Kidney (tissue), 14 donors: ENCODE data around the gene ARHGAP26. TPM values are rescaled to one million over a fixed set of nuclear protein-coding genes. Genes with fewer than 3 reads are reported as not detected.

Experiments used
- DNase-seq, 5 donors: peaks; one replicate each; pipeline ENCODE4 v3.0.0-alpha.2; 2013 to 2020
- FAIRE-seq: peaks from 2 replicates; lab custom pipeline; 2012; peaks lifted over from hg19 to GRCh38; lab: Jason Lieb, UNC
- H3K27ac ChIP-seq, 2 donors: one replicate each; pipeline ENCODE4 v1.7.0; 2013; ENCODE audit warnings: low read depth in 2 of 2, low read length in 2 of 2, inconsistent platforms in 1 of 2
- H3K27me3 ChIP-seq: one replicate; pipeline ENCODE4 v1.7.1; 2013; ENCODE audit warnings: low read length, inconsistent platforms; ENCODE audit not compliant: control insufficient read depth, insufficient read depth
- H3K36me3 ChIP-seq, 3 donors: one replicate each; pipeline versions ENCODE4 v1.7.0 to v1.7.1; 2013; ENCODE audit warnings: low read length in 3 of 3, control low read depth in 1 of 3, inconsistent platforms in 1 of 3; ENCODE audit not compliant: insufficient read depth in 3 of 3, control insufficient read depth in 2 of 3
- H3K4me1 ChIP-seq, 3 donors: one replicate each; pipeline versions ENCODE4 v1.7.0 to v1.7.1; 2013; ENCODE audit warnings: low read length in 3 of 3, inconsistent platforms in 1 of 3, low read depth in 1 of 3; ENCODE audit not compliant: control insufficient read depth in 2 of 3, insufficient read depth in 2 of 3
- H3K4me3 ChIP-seq, 3 donors: one replicate each; pipeline versions ENCODE4 v1.7.0 to v1.8.1; 2013; ENCODE audit warnings: low read length in 3 of 3, control low read depth in 1 of 3, inconsistent platforms in 1 of 3
- H3K9ac ChIP-seq, 3 donors: one replicate each; pipeline versions ENCODE4 v1.7.0 to v1.7.1; 2013; ENCODE audit warnings: low read length in 3 of 3, control low read depth in 1 of 3, inconsistent platforms in 1 of 3
- H3K9me3 ChIP-seq, 3 donors: one replicate each; pipeline versions ENCODE4 v1.7.0 to v1.7.1; 2013; ENCODE audit warnings: low read length in 3 of 3, control low read depth in 1 of 3, inconsistent platforms in 1 of 3; ENCODE audit not compliant: control insufficient read depth in 2 of 3, insufficient read depth in 1 of 3
- intact Hi-C: fragments of 100-400 bp; cut with DNase I; formaldehyde crosslinking; loops from one replicate; pipeline ENCODE4 v1.11.1; 2022
- polyA plus RNA-seq: library from polyadenylated mRNA; stranded (reverse); fragments of 350-450 nt; fragmentation: Illumina TruSeq; extraction: RNeasy Lipid Tissue Mini Kit (QIAGEN cat#74804); gene quantifications from one replicate; pipeline ENCODE4 v1.2.3, GENCODE V29; 2014; ENCODE audit warnings: low read depth, low replicate concordance; ENCODE audit not compliant: insufficient read depth
- total RNA-seq: library from RNA; stranded (reverse); fragmentation: NEBNext Ultra II Directional; extraction: Animal tissue kit (Norgen Biotek cat#: 25700); gene quantifications from one replicate; pipeline ENCODE4 v1.2.1, GENCODE V29; 2021
- TF ChIP-seq, protein P1 (sequence below): IDR thresholded peaks from 3 replicates; pipeline ENCODE4 v1.5.1; 2012; ENCODE audit warnings: mild to moderate bottlenecking, moderate library complexity, borderline replicate concordance; ENCODE audit not compliant: insufficient read depth; ENCODE audit errors: extremely low read depth
- donor health status: control.
- donor health status: control.
- donor health status: control.
- donor health status: control.
- donor health status: control.
- donor health status: DM: yes; HTN: yes; CAD: no.
- donor health status: Normal renal cell carcinoma (clear cell type).

The ARHGAP26 gene
- total and polyA plus RNA-seq, 2 donors from 2014 or later: 2.5 to 85.7 TPM

DNA sequence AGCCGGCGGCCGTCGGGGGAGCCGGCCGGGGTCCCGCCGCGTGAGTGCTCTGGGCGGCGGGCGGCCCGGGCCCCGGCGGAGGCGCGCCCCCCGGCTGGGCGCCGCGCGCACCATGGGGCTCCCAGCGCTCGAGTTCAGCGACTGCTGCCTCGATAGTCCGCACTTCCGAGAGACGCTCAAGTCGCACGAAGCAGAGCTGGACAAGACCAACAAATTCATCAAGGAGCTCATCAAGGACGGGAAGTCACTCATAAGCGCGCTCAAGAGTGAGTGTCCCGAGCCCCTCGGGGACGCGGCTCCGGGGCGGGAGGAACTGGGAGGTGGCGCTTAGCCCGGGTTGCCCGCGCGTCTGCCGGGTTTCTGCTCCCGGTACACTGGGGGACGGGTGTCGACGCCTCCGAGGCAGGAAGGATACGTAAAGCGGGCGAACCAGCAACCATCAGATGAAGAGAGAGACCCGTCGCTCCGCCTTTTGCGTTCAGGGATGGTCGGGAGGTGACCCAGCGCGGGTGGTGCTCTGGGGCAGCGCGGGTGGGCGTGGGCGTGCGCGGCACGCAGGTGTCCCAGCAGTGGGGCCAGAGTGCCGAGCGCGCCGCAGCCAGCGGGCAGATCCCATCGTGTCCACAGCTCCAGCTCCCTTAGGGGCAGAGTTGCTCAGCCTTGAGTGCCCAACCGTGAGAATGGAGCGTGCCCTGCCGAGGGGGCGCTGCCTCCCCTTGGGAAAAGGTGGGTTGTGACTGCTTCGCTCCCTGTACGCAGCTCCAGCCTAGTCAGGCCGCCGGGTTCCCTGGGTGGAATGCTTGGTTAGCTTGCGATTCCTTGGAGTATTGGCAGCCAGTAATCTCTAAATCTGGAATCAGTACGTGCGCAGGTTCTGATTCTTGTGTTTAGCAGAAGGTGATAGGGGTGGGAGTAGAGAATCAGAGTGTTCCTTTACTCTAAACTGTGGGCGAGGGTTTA is 753 bp downstream of the ARHGAP26 start:
- H3K36me3 ChIP-seq: no peaks in the 10 kb centered on the region
- no peaks in the 10 kb centered on the region for H3K9me3 ChIP-seq
- DNase-seq (peak; percentile 78 to 87 (median 85)), FAIRE-seq (no peak)
- H3K9ac ChIP-seq: peak overlapping the region; percentile 35 to 74 (median 54)
- intact Hi-C loops: loop anchor here (10.0 kb wide), 1 partner anchor 94 kb away; no protein-coding TSS in a partner anchor
- H3K27me3 ChIP-seq: no peaks in the 10 kb centered on the region
- peaks cover 0 to 6% (median 6%) of the 10 kb centered on the region in 3 donors for H3K4me1 ChIP-seq
- peak overlapping the region; percentile 85 to 86 for H3K27ac ChIP-seq
- H3K4me3 ChIP-seq: peak overlapping the region; percentile 68 to 92 (median 91)
- TF ChIP-seq, protein P1, sequence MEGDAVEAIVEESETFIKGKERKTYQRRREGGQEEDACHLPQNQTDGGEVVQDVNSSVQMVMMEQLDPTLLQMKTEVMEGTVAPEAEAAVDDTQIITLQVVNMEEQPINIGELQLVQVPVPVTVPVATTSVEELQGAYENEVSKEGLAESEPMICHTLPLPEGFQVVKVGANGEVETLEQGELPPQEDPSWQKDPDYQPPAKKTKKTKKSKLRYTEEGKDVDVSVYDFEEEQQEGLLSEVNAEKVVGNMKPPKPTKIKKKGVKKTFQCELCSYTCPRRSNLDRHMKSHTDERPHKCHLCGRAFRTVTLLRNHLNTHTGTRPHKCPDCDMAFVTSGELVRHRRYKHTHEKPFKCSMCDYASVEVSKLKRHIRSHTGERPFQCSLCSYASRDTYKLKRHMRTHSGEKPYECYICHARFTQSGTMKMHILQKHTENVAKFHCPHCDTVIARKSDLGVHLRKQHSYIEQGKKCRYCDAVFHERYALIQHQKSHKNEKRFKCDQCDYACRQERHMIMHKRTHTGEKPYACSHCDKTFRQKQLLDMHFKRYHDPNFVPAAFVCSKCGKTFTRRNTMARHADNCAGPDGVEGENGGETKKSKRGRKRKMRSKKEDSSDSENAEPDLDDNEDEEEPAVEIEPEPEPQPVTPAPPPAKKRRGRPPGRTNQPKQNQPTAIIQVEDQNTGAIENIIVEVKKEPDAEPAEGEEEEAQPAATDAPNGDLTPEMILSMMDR: peak; percentile 12

DNA sequence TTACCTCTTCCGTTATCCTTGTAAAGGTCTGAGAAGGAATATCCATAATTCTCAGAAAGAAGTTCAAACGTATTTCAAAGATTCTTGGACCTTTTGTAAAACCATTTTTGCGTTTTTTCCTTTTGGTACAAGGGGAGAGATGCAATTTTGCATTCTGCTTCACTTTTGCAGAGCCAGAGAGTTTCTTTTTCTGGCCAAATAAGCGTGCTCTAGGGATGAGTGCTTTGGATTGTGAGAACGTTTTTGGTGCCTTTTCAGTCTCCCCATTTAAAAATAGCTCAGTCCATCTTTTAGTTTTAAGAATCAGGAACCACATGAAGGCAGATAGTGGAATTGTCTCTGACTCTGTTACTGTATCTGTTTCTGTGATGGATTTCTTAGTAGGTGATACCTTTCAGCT is 1.5 kb downstream of the ARHGAP26 start:
- no peak for DNase-seq
- Histone ChIP-seq H3K4me3 (peak overlapping the region in 2 of 3 donors; percentile 91 to 92), H3K9ac (peak overlapping the region in 2 of 3 donors; percentile 19 to 74), H3K9me3 (no peaks in the 10 kb centered on the region), H3K36me3 (no peaks in the 10 kb centered on the region), H3K27ac (peak overlapping the region in 1 of 2 donors; percentile 79), H3K4me1 (peaks cover 0 to 6% (median 6%) of the 10 kb centered on the region in 3 donors), H3K27me3 (no peaks in the 10 kb centered on the region)
- TF ChIP-seq, protein P1: no peak
- intact Hi-C loops: loop anchor here (10.0 kb wide), 1 partner anchor 93 kb away; no protein-coding TSS in a partner anchor
- no peak for FAIRE-seq

DNA sequence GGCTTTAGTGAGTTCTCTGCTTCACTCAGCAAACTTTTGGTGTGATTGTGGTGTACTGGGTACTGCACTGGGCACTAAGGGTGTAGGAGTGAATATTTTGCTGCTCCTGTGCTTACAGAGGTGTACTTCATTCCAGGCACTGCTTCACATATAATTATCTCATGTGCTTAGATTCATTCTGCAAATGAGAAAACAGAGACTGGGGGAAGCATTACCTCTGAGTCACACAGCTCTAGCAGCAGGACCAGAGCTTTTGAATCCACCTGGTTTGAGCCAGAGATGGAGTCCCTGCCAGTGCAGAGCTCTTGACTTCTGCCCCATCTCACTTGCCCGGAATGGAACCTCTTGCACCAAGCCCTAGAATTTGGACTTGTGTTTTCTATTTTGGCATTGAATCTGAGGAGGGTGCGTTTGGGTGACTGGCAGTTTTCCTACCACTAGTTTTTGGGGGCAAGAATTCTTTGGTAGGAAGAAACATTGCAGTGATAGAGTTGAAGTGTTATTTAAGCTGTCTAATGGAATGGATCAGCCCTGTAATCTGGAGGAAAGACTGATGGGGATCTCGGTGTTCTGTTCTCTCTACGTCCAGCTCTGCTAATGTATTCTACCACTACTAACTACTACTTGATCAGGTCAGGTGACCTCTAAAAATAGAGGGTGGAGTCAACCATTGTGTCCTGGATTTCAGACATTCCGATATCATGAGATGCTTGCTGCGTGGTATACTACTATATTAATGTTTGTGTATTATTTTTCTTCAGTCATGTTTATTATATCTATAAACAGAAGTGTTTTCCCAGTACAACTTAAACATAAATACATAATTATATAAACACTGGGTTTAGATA is 2.5 kb downstream of the ARHGAP26 start:
- intact Hi-C loops: loop anchor here (10.0 kb wide), 1 partner anchor 92 kb away; no protein-coding TSS in a partner anchor
- no peak for FAIRE-seq
- Histone ChIP-seq H3K36me3 (no peaks in the 10 kb centered on the region), H3K4me3 (peak overlapping the region in 2 of 3 donors; percentile 6 to 92), H3K9ac (no peak overlapping the region), H3K27ac (no peak overlapping the region), H3K9me3 (no peaks in the 10 kb centered on the region), H3K4me1 (peaks cover 0 to 6% (median 6%) of the 10 kb centered on the region in 3 donors), H3K27me3 (no peaks in the 10 kb centered on the region)
- DNase-seq: no peak
- TF ChIP-seq, protein P1: no peak
